Measurements from ENCODE around the gene PRKRA.
A peak's percentile ranks its signal among the peaks of the same experiment; 100 is the strongest.
"Not testable (repeated sequence)": the region's sequence is repeated elsewhere in the genome, so short reads cannot be mapped to it uniquely, and the experiment has no call there.

The PRKRA gene

DNA sequence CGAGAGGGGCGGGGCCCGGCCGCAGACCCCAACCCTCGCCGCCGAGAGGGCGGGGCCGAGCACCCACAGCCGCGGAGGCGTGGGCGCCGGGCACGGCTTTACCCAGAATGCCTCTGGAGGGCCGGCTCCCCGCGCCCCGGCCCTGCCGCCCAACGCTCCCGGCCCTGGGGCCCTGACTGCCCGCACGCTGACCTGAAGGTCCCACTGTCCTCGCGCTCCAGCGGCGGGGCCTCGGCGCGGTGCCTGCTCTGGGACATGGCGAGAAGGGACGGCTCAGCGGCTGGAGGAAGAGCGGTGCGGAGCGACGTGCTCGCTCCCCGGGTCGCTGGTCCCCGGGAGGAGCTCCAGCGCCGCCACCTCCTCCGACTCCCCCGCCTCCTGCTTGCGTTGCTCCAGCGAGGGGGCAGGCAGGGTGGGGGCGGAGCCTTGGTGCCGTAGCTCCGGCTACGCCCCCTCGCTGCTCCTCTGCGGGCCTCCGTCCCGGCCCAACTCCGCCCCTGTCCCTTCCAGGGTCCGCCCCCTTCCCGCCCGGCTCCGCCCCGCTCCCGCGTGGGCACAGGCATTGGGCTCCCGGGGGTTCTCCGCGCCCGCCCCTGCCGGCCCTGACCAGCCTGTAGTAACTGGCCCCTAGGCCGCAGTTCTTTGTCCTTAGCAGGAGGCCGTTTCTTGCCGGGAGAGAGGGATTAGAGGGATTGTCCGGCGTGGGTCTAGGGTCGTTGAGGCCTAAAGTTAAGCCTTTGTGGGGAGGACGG, at the start of gene PRKRA, which contains the start of gene PJVK:
Gene PRKRA (minus strand): TSS at position 402 of the 752 bp plus-strand sequence. CDS start 145 bp downstream, at position 257.
Gene PJVK (plus strand): TSS at position 605 of the 752 bp plus-strand sequence. CDS start 2,032 bp downstream, outside the sequence.
- peak; percentile 96 for DNase-seq (ENCODE audit: low spot score)

DNA sequence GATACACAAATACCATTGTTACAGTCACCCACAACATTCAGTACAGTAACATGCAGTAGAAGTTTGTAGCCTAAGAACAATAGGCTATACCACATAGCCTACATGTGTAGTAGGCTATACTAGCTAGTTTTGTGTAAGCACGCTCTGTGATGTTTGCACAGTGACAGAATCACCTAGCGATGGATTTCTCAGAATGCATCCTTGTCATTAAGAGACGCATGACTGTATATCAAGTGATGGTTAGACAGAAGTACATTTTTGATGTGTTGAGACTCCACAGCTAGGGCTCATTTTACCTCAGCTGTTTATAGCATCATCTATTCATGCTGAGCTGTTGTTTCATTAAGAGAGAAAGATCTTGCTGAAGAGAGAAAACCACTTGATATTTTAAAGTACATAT, 48.7 kb upstream of the PRKRA start:
- DNase-seq (ENCODE audit: low spot score) = no peak

DNA sequence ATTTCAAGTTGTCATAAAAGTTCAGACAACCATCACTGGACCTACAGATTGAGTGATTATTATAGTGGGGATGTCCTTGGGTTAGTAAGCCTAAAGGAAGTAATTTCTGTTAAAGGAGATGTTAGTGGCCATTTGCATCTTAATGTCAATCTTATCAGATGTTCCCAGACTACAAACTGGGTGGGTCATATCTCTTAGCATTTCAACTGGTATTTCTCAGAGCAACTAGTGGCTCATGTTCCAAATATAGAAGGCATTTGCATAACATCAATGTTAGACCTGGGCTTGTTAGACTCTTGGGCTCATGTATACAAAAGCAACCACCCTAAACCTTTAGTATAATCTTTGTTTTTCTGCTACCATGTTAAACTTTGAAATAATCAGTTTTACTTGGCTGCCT, 47.2 kb upstream of the PRKRA start:
- no peak for DNase-seq (ENCODE audit: low spot score)

- DNase-seq (ENCODE audit: low spot score) = no peak
Measured at GRCh38 chr2:178496049-178496448, 45.1 kb upstream of the PRKRA start.

DNA sequence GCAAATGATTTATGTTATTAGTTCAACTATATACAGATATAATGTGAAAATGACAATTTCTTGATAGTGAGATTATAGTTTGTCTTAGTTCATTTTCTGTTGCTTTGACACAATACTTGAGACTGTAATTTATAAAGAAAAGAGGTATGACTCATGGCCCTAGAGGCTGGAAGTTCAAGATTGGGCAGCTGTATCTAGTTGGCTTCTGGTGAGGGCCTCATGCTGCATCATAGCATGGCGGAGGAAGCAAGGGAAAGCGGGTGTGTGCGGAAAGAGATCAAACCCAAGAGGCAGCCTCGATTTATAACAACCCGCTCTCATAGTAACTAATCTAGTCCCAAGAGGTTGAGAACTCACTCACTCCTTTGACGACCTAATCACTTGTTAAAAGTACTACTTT, 40.6 kb upstream of the PRKRA start:
- no peak for DNase-seq (ENCODE audit: low spot score)

GRCh38 chr2:178485356-178485755, 34.4 kb upstream of the PRKRA start:
- no peak for DNase-seq (ENCODE audit: low spot score)

- DNase-seq (ENCODE audit: low spot score) = no peak
Measured at GRCh38 chr2:178484245-178485041, 33.5 kb upstream of the PRKRA start.

- DNase-seq (ENCODE audit: low spot score) = peak; percentile 48
Measured at GRCh38 chr2:178482437-178482836, 31.5 kb upstream of the PRKRA start.

- DNase-seq (ENCODE audit: low spot score) = peak; percentile 84
Measured at GRCh38 chr2:178480227-178481181, 29.5 kb upstream of the PRKRA start, which contains the start of gene PLEKHA3. Gene PLEKHA3, plus strand, starts transcription at chr2:178480457. Its CDS starts 413 bp downstream, at chr2:178480870.

DNA sequence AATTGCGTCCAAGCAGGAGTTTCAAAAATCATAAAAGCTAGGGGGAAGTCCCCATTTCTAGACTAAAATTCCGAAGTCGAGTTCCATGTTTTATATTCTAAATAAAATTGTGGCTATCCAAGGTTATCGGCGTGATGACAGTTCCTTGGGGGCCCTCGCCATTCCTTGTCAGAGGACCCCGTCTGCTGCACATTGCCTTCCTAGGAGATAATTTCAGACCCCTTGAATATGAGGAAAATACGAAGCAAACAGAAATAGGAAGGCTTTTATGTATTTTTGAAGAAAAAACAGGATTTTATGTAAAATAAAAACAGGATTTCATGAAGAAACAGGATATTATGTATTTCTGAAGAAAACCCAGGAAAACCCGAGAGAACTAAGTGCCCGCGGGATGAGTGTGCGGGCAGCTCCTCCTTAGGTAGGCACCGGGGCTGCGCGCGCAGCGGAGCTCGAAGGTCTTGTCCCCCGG, 28.8 kb upstream of the PRKRA start:
- no peak for DNase-seq (ENCODE audit: low spot score)

- DNase-seq (ENCODE audit: low spot score) = no peak
Measured at GRCh38 chr2:178479275-178479616, 28.3 kb upstream of the PRKRA start.

DNA sequence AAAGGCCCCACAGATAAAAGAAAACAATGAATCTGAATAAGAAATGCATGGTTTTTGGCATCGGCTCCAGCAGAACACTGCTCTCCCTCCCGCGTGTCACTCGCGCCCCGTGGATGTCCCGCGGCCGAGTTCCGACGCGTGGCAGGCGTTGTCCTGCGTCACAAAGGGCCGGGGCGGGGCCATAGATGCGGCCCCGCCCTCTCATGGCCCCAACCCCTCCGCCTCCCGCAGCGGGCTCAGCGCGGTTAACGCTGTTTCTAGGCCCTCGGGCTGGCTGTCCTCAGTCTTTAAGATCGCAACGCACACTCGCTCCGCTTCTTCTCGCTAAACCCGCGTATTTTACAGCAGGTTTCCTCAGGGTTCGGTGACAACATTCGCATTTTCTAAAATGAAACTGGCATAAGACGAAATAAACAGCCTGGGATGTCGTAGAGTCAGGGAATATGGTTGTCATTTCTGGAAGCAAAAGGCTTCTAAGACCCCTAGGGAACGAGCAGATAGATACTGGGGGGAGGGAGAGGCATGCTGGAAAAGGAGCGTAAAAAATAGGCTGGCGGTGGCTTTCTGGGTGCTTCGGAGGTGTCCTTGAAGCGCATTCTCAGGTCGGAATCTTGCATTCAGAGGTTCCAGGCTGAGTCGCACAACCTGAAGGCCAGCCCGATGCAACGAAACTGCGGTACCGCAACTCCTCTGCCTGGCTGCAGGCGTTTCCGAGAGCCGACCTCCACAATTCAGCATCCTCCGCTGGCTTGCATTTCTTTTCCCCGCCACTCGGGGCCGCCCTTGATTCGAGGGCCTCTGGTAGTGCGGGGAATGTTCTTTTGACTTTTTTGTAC, 27.7 kb upstream of the PRKRA start, which contains the start of gene FKBP7:
Gene FKBP7 (minus strand): TSS at position 162 of the 836 bp plus-strand sequence. CDS start 101 bp downstream, at position 61.
- DNase-seq (ENCODE audit: low spot score) = peak; percentile 89

DNA sequence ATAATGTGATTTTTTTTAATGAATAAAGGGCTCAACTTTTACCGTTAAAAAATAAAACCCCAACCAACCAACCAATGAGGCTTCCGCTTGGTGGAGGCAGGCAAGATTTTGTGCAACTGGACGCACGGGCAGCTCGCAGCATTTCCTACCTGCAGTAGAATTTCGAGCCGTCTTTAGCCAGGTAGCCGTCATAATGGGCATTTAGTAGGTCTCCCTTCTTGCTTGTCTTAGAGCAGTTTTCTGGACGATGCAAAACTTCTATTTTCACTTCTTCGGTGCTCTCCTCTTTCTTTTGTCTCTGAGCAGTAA, 27.1 kb upstream of the PRKRA start:
- DNase-seq (ENCODE audit: low spot score) = peak; percentile 15

DNA sequence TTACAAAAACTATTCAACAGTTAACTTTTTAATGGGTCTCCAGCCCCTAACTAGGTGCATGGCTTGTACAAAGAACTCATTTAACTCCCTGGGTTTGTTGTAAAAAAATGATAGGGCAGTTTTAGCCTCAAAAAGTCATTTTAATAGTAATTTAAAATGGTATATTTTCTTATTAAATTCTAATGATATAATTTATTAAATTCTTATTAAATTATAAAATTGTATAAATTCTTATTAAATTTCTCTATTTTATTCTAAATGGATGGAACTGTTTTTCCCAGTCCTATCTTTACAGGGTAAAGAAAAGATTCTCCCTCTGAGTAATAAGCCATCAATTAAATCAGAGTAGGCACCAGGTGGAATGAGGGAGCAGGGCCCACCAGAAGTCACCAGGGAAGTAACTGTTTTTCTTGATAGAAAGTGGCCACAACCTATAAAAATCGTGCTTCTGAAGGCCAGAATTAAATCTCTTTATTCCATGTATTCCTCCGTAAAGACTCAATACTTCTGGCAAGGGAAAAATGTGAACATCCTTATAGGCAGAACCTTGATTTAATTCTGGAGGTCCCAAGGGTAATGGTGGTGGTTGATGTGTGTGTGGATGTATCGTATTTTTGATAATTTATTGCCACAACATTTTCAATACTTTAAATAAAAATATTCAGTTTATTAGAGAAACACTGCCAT, 26.6 kb upstream of the PRKRA start:
- DNase-seq (ENCODE audit: low spot score) = no peak

GRCh38 chr2:178476477-178476876, 25.5 kb upstream of the PRKRA start:
- no peak for DNase-seq (ENCODE audit: low spot score)

GRCh38 chr2:178474560-178474959, 23.6 kb upstream of the PRKRA start:
- DNase-seq (ENCODE audit: low spot score) = no peak

- no peak for DNase-seq (ENCODE audit: low spot score)
Measured at GRCh38 chr2:178473931-178474330, 23.0 kb upstream of the PRKRA start.

- DNase-seq (ENCODE audit: low spot score) = no peak
Measured at GRCh38 chr2:178473373-178473772, 22.4 kb upstream of the PRKRA start.

DNA sequence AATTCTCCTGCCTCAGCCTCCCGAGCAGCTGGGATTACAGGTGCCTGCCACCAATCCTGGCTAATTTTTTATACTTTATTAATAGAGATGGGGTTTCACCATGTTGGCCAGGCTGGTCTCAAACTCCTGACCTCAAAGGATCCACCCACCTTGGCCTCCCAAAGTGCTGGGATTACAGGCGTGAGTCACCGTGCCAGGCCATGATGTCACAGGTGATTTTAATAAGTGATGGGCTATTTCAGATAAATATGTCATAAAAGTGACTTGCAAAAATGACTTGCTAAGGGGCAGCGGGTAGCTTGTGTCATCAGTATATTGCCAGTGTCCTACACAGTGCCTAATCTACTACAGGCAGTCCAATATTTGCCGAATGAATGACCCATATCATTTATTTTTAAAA, 20.3 kb upstream of the PRKRA start:
- not testable (repeated sequence) for DNase-seq (ENCODE audit: low spot score)

DNA sequence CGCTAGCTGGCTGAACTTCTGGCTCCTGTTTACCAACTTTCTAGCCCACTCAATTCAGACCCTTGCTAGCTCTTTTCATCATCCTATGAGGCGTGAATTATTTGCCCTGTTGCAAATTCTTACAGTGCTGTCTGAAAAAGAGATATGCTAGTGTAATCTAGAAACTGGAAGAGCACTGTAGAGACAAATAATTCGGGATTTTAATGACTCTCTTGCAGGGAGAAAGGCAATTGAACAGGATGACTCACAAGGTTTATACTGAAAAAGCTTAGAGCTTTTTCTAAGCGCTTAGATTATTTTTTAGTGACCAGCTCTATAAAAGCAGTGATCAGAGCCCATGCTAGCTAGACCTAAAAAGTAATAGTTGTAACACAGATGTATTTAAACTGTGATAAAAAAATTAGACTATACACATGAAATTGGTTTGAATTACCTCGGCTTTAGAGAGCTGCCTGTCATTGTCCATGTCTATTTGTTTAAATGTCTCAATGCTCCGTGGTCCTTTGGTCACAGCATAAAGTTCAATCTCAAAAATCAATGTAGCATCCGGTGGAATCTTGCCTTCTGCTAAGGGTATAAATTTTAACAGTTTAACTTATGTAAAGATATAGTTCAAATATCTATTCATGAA, 18.4 kb upstream of the PRKRA start:
- DNase-seq (ENCODE audit: low spot score) = no peak

All from germinal center (tissue), 1 donor.